Measurements from ENCODE around the gene PHLDA2. TPM values are rescaled to one million over a fixed set of nuclear protein-coding genes. Genes with fewer than 3 reads are reported as not detected.

Gene PHLDA2
- total and polyA plus RNA-seq, 12 donors, result 0.11 to 8.9 (median 2.1) TPM; not detected in 3

DNA sequence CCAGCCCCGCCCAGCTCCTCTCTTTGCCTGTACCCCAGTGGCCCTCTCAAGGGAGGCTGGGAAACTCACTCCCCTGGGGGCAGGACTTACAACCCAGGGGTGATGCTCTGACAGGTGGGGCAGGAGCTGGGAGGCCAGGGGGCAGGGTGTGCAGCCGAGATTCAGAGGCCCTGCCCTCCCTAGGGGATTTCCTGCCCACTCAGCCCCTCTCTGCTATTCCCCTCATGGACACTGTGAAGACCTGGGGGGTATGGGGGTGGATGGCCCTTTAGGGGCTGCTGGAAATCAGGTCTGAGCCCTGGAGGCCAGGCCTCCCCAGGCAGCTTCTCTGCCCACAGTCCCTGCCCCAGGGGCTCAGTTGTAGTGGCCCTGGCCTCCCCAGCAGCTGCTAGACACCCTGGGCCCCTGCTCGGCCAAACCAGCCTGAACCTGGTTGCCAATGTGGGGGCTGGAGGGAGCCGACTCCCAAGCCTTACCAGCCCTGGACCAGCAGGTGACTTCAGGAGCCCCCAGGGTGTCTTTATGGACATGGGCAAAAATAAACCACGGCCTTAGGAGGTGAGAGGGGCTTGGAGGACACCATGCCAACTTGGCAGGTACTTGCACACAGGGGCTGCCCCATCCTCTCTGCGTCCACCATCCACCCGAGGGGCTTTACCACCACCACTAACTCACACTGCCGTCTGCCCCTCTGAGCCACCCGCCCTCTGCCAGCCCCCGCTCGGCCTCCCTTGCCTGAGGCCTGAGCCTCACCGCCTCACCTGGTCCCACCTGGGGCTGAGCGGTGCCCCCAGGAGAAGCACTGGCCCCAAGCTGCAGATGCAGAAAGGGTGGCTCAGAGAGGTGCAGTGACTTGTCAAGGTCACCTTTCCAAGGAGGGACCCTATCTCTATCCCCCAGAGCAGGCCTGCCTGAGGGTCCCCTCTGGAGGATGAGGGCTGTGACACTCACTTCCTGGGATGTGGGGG, 2.8 kb upstream of the PHLDA2 start:
- no peak for DNase-seq
- Histone ChIP-seq H3K9me3 (replicated peaks in 1 of 3) (no peaks in the 10 kb centered on the region), H3K4me3 (no peak overlapping the region), H3K4me1 (replicated peaks in 1 of 2) (peaks cover 16 to 23% of the 10 kb centered on the region in 2 donors), H3K27ac (no peak overlapping the region), H3K27me3 (peaks cover 11% of the 10 kb centered on the region), H3K36me3 (replicated peaks in 1 of 2) (no peaks in the 10 kb centered on the region)
- whole genome bisulfite sequencing, 4 donors, result 76 to 81% (median 78%) methylated on average over 4 to 13 of the region's 13 CpGs
- intact Hi-C loops (cut with DNase I), result no loop called here
- TF ChIP-seq, protein P1, sequence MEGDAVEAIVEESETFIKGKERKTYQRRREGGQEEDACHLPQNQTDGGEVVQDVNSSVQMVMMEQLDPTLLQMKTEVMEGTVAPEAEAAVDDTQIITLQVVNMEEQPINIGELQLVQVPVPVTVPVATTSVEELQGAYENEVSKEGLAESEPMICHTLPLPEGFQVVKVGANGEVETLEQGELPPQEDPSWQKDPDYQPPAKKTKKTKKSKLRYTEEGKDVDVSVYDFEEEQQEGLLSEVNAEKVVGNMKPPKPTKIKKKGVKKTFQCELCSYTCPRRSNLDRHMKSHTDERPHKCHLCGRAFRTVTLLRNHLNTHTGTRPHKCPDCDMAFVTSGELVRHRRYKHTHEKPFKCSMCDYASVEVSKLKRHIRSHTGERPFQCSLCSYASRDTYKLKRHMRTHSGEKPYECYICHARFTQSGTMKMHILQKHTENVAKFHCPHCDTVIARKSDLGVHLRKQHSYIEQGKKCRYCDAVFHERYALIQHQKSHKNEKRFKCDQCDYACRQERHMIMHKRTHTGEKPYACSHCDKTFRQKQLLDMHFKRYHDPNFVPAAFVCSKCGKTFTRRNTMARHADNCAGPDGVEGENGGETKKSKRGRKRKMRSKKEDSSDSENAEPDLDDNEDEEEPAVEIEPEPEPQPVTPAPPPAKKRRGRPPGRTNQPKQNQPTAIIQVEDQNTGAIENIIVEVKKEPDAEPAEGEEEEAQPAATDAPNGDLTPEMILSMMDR (IDR thresholded peaks at IDR 0.05), result no peak
- TF ChIP-seq POLR2A (IDR thresholded peaks at IDR 0.05), result no peak

- Histone ChIP-seq H3K9me3 (replicated peaks in 1 of 3) (no peaks in the 10 kb centered on the region), H3K4me3 (no peak overlapping the region), H3K4me1 (replicated peaks in 1 of 2) (peaks cover 16 to 23% of the 10 kb centered on the region in 2 donors), H3K27me3 (peaks cover 11% of the 10 kb centered on the region), H3K36me3 (replicated peaks in 1 of 2) (no peaks in the 10 kb centered on the region), H3K27ac (no peak overlapping the region)
- DNase-seq, result no peak
- intact Hi-C loops (cut with DNase I), result no loop called here
- WGBS, 4 donors, result 59 to 76% (median 69%) methylated on average over 3 to 4 of the region's 4 CpGs
- TF ChIP-seq, protein P1 (IDR thresholded peaks at IDR 0.05), result no peak
- TF ChIP-seq POLR2A (IDR thresholded peaks at IDR 0.05), result no peak
Measured at GRCh38 chr11:2931420-2931746, 2.2 kb upstream of the PHLDA2 start.

GRCh38 chr11:2930704-2931419, 1.6 kb upstream of the PHLDA2 start:
- TF ChIP-seq POLR2A (IDR thresholded peaks at IDR 0.05), result no peak
- TF ChIP-seq, protein P1 (IDR thresholded peaks at IDR 0.05), result peak; percentile 37 to 59 (median 48)
- Histone ChIP-seq H3K4me1 (replicated peaks in 1 of 2) (peaks cover 16 to 23% of the 10 kb centered on the region in 2 donors), H3K4me3 (peak overlapping the region in 2 of 4 donors; percentile 53 to 63), H3K36me3 (replicated peaks in 1 of 2) (no peaks in the 10 kb centered on the region), H3K9me3 (replicated peaks in 1 of 3) (no peaks in the 10 kb centered on the region), H3K27me3 (peaks cover 11% of the 10 kb centered on the region), H3K27ac (peak overlapping the region in 2 of 5 donors; percentile 30 to 57)
- WGBS, 4 donors, result 40 to 51% (median 47%) methylated on average over 11 to 21 of the region's 21 CpGs
- intact Hi-C loops (cut with DNase I), result no loop called here
- peak; percentile 62 to 77 (median 70) for DNase-seq
